ENCODE data around the gene CD55. TPM values are rescaled to one million over a fixed set of nuclear protein-coding genes. Genes with fewer than 3 reads are reported as not detected.
A peak's percentile ranks its signal among the peaks of the same experiment; 100 is the strongest.
"Not testable (repeated sequence)": the region's sequence is repeated elsewhere in the genome, so short reads cannot be mapped to it uniquely, and the experiment has no call there.

CD55 gene
- total RNA-seq, 2 experiments from 2014 or later = 56.8 to 92.7 TPM

- Mint-ChIP-seq H3K9me3 (ENCODE audit: low read depth) (no peaks in the 10 kb centered on the region), H3K4me3 (no peak overlapping the region), H3K27ac (no peak overlapping the region), H3K4me1 (peaks cover 14% of the 10 kb centered on the region), H3K36me3 (ENCODE audit: low read depth) (peaks cover 5% of the 10 kb centered on the region), H3K27me3 (no peaks in the 10 kb centered on the region)
- DNase-seq (no peak), ATAC-seq (no peak)
- intact Hi-C loops (cut with DNase I, micrococcal nuclease) = no loop called here
- CTCF ChIA-PET = no interaction called here
- POLR2A ChIA-PET = no interaction called here
Measured at GRCh38 chr1:207318072-207318619, 3.3 kb upstream of the CD55 start.

- H3K27ac Mint-ChIP-seq = no peak overlapping the region
- intact Hi-C loops (cut with DNase I, micrococcal nuclease) = no loop called here
- H3K4me1 Mint-ChIP-seq = peaks cover 23% of the 10 kb centered on the region
- H3K36me3 Mint-ChIP-seq (ENCODE audit: low read depth) = peaks cover 14% of the 10 kb centered on the region
- no peaks in the 10 kb centered on the region for H3K27me3 Mint-ChIP-seq
- no peak overlapping the region for H3K4me3 Mint-ChIP-seq
- no peaks in the 10 kb centered on the region for H3K9me3 Mint-ChIP-seq (ENCODE audit: low read depth)
- DNase-seq = no peak
- ATAC-seq = no peak
- CTCF ChIA-PET = interaction anchor here (0.6 to 1.0 kb wide), 2 partner anchors 10 to 42 kb away, joined by 3 to 4 read pairs; no protein-coding TSS in a partner anchor
- POLR2A ChIA-PET = no interaction called here
Measured at GRCh38 chr1:207319199-207319598, 2.3 kb upstream of the CD55 start.

GRCh38 chr1:207320105-207320504, 1.4 kb upstream of the CD55 start:
- H3K9me3 Mint-ChIP-seq (ENCODE audit: low read depth); ATAC-seq; H3K27me3 Mint-ChIP-seq; POLR2A ChIA-PET; DNase-seq: not testable (repeated sequence)
- CTCF ChIA-PET = interaction anchor here (0.5 to 0.7 kb wide), 3 partner anchors 10 to 81 kb away, joined by 3 to 4 read pairs (median 3); no protein-coding TSS in a partner anchor
- Mint-ChIP-seq H3K36me3 (ENCODE audit: low read depth) (peaks cover 21% of the 10 kb centered on the region), H3K4me3 (peak overlapping the region; percentile 44), H3K4me1 (peaks cover 26% of the 10 kb centered on the region), H3K27ac (peak overlapping the region; percentile 75)
- intact Hi-C loops (cut with DNase I, micrococcal nuclease) = loop anchor here (2.0 to 10.0 kb wide), 6 partner anchors 85 to 507 kb away; partner anchors contain the start of genes FCMR (in 1 of the 2) and YOD1 (in 1 of the 2)

GRCh38 chr1:207321790-207322645, 540 bp downstream of the CD55 start:
- peak overlapping the region; percentile 100 for H3K27ac Mint-ChIP-seq
- no peak for DNase-seq
- no peaks in the 10 kb centered on the region for H3K27me3 Mint-ChIP-seq
- intact Hi-C loops (cut with DNase I, micrococcal nuclease) = loop anchor here (1.0 to 10.0 kb wide), 15 partner anchors 14 to 505 kb away; partner anchors contain the start of genes CD46 (in 1 of the 2), FCMR (in 1 of the 2) and YOD1 (in 1 of the 2)
- ChIA-PET CTCF (interaction anchor here (0.6 to 1.7 kb wide), 13 partner anchors 11 to 178 kb away, joined by 3 to 16 read pairs (median 3); partner anchors contain the start of gene CR1), POLR2A (interaction anchor here (0.8 to 3.2 kb wide), 8 partner anchors 11 to 132 kb away, joined by 3 to 49 read pairs (median 4); partner anchors contain the start of gene CR2)
- H3K4me3 Mint-ChIP-seq = peak overlapping the region; percentile 95
- peaks cover 36% of the 10 kb centered on the region for H3K36me3 Mint-ChIP-seq (ENCODE audit: low read depth)
- peaks cover 34% of the 10 kb centered on the region for H3K4me1 Mint-ChIP-seq
- H3K9me3 Mint-ChIP-seq (ENCODE audit: low read depth) = no peaks in the 10 kb centered on the region
- ATAC-seq = no peak

GRCh38 chr1:207323425-207324225, 2.1 kb downstream of the CD55 start:
- ChIA-PET CTCF (interaction anchor here (0.9 kb wide), 2 partner anchors 12 to 176 kb away, joined by 3 read pairs; no protein-coding TSS in a partner anchor), POLR2A (interaction anchor here (1.2 to 3.2 kb wide), 2 partner anchors 12 to 226 kb away, joined by 5 to 49 read pairs; no protein-coding TSS in a partner anchor)
- intact Hi-C loops (cut with DNase I, micrococcal nuclease) = loop anchor here (5.0 to 10.0 kb wide), 2 partner anchors 399 to 504 kb away; partner anchors contain the start of gene FCMR (in 1 of the 2)
- Mint-ChIP-seq H3K4me1 (peaks cover 44% of the 10 kb centered on the region), H3K9me3 (ENCODE audit: low read depth) (peaks cover 2% of the 10 kb centered on the region), H3K27ac (no peak overlapping the region), H3K36me3 (ENCODE audit: low read depth) (peaks cover 50% of the 10 kb centered on the region), H3K4me3 (peak overlapping the region; percentile 58), H3K27me3 (no peaks in the 10 kb centered on the region)
- DNase-seq (no peak), ATAC-seq (no peak)

GRCh38 chr1:207328004-207328403, 6.5 kb downstream of the CD55 start:
- ChIA-PET CTCF (no interaction called here), POLR2A (no interaction called here)
- peaks cover 51% of the 10 kb centered on the region for H3K4me1 Mint-ChIP-seq
- peak overlapping the region; percentile 8 for H3K27ac Mint-ChIP-seq
- H3K4me3 Mint-ChIP-seq = no peak overlapping the region
- intact Hi-C loops (cut with DNase I, micrococcal nuclease) = loop anchor here in 1 of 2 experiments (10.0 kb wide), 1 partner anchor 403 kb away; the partner anchor contains the start of gene FCMR
- peaks cover 3% of the 10 kb centered on the region for H3K9me3 Mint-ChIP-seq (ENCODE audit: low read depth)
- no peaks in the 10 kb centered on the region for H3K27me3 Mint-ChIP-seq
- DNase-seq = no peak
- peaks cover 86% of the 10 kb centered on the region for H3K36me3 Mint-ChIP-seq (ENCODE audit: low read depth)
- ATAC-seq = no peak

- peaks cover 53% of the 10 kb centered on the region for H3K4me1 Mint-ChIP-seq
- intact Hi-C loops (cut with DNase I, micrococcal nuclease) = loop anchor here in 1 of 2 experiments (10.0 kb wide), 1 partner anchor 404 kb away; the partner anchor contains the start of gene FCMR
Measured at GRCh38 chr1:207328908-207329440, 7.5 kb downstream of the CD55 start.

GRCh38 chr1:207329469-207329868, 8.0 kb downstream of the CD55 start:
- Mint-ChIP-seq H3K27me3 (no peaks in the 10 kb centered on the region), H3K27ac (no peak overlapping the region), H3K4me1 (peaks cover 54% of the 10 kb centered on the region), H3K36me3 (ENCODE audit: low read depth) (peaks cover 89% of the 10 kb centered on the region), H3K4me3 (no peak overlapping the region), H3K9me3 (ENCODE audit: low read depth) (peaks cover 18% of the 10 kb centered on the region)
- no peak for DNase-seq
- intact Hi-C loops (cut with DNase I, micrococcal nuclease) = loop anchor here in 1 of 2 experiments (10.0 kb wide), 1 partner anchor 405 kb away; the partner anchor contains the start of gene FCMR
- ATAC-seq = no peak
- CTCF ChIA-PET = interaction anchor here (1.2 kb wide), 1 partner anchor 12 kb away, joined by 6 read pairs; no protein-coding TSS in a partner anchor
- POLR2A ChIA-PET = interaction anchor here (0.7 to 0.9 kb wide), 2 partner anchors 8 to 104 kb away, joined by 3 to 4 read pairs; no protein-coding TSS in a partner anchor

More at GRCh38 chr1:207328908-207329440, 7.5 kb downstream of the CD55 start:
- H3K4me3 Mint-ChIP-seq = no peak overlapping the region
- H3K27me3 Mint-ChIP-seq = no peaks in the 10 kb centered on the region
- peaks cover 13% of the 10 kb centered on the region for H3K9me3 Mint-ChIP-seq (ENCODE audit: low read depth)
- POLR2A ChIA-PET = no interaction called here
- CTCF ChIA-PET = interaction anchor here (1.2 kb wide), 1 partner anchor 13 kb away, joined by 6 read pairs; no protein-coding TSS in a partner anchor
- no peak for DNase-seq
- peak overlapping the region; percentile 24 for H3K27ac Mint-ChIP-seq
- ATAC-seq = no peak
- H3K36me3 Mint-ChIP-seq (ENCODE audit: low read depth) = peaks cover 88% of the 10 kb centered on the region

- CTCF ChIA-PET = interaction anchor here (1.2 kb wide), 1 partner anchor 11 kb away, joined by 6 read pairs; no protein-coding TSS in a partner anchor
- intact Hi-C loops (cut with DNase I, micrococcal nuclease) = no loop called here
Measured at GRCh38 chr1:207330011-207330710, 8.7 kb downstream of the CD55 start.

More at GRCh38 chr1:207330011-207330710, 8.7 kb downstream of the CD55 start:
- H3K27ac Mint-ChIP-seq = peak overlapping the region; percentile 28
- DNase-seq = no peak
- H3K36me3 Mint-ChIP-seq (ENCODE audit: low read depth) = peaks cover 91% of the 10 kb centered on the region
- H3K27me3 Mint-ChIP-seq = no peaks in the 10 kb centered on the region
- POLR2A ChIA-PET = interaction anchor here (0.7 to 0.9 kb wide), 2 partner anchors 9 to 104 kb away, joined by 3 to 4 read pairs; no protein-coding TSS in a partner anchor
- peaks cover 60% of the 10 kb centered on the region for H3K4me1 Mint-ChIP-seq
- no peak for ATAC-seq
- peaks cover 19% of the 10 kb centered on the region for H3K9me3 Mint-ChIP-seq (ENCODE audit: low read depth)
- no peak overlapping the region for H3K4me3 Mint-ChIP-seq
